ENCODE results near the gene METTL16. TPM values are rescaled to one million over a fixed set of nuclear protein-coding genes. Genes with fewer than 3 reads are reported as not detected.

The METTL16 gene
- total RNA-seq, 1 experiment from 2014 or later = 54.1 TPM

DNA sequence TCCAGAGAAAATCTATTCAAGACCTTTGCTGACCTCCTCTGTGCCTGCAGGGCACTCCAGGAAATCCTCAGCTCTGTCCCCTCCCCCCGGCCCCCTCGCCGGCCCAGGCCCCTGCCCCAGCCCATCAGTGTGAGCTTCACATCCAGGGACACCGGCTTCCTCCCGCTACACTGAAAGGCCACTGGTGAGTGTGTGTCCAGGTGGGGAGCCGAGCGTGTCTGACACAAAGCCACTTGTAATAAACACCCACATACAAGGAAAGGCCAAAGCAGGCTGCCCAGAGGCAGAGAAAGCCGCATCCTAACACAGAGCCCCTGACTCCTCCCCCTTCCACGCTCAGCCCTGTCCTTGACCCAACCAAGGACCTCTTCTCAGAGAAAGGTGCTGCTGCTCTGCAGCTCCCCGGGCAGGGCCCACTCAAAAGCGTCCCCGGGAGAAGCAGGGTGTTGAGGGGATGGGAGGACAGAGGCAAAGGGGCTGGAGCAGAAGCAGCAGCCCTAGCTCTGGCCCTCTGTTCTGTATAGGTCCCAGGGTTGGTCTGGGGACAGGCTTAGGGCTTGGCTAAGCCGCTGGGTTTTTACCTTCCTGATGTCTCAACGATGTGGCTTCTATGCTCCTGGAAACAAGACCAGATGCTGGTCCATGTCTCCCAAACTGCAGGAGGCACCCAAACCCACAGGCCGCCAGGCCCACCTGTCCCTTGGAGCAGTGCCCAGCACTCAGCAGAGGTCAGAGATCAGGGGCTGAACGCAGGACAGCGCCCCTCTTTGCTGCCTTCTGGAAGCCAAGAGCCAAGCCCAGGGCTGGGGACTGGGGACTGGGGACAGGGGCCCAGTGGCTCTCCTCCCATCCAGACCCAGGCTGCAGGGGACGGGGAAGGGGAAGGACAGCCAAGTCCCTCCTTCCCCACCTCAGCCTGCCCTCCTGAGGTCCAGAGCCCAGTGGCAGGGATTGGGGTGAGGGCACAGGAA is 126.2 kb downstream of the METTL16 start (continued):
- TF ChIP-seq, protein P1, sequence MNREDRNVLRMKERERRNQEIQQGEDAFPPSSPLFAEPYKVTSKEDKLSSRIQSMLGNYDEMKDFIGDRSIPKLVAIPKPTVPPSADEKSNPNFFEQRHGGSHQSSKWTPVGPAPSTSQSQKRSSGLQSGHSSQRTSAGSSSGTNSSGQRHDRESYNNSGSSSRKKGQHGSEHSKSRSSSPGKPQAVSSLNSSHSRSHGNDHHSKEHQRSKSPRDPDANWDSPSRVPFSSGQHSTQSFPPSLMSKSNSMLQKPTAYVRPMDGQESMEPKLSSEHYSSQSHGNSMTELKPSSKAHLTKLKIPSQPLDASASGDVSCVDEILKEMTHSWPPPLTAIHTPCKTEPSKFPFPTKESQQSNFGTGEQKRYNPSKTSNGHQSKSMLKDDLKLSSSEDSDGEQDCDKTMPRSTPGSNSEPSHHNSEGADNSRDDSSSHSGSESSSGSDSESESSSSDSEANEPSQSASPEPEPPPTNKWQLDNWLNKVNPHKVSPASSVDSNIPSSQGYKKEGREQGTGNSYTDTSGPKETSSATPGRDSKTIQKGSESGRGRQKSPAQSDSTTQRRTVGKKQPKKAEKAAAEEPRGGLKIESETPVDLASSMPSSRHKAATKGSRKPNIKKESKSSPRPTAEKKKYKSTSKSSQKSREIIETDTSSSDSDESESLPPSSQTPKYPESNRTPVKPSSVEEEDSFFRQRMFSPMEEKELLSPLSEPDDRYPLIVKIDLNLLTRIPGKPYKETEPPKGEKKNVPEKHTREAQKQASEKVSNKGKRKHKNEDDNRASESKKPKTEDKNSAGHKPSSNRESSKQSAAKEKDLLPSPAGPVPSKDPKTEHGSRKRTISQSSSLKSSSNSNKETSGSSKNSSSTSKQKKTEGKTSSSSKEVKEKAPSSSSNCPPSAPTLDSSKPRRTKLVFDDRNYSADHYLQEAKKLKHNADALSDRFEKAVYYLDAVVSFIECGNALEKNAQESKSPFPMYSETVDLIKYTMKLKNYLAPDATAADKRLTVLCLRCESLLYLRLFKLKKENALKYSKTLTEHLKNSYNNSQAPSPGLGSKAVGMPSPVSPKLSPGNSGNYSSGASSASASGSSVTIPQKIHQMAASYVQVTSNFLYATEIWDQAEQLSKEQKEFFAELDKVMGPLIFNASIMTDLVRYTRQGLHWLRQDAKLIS (CRISPR knock-in tag; IDR thresholded peaks at IDR 0.05; ENCODE audit: borderline replicate concordance) = no peak
- TF ChIP-seq EMX1 (CRISPR knock-in tag; IDR thresholded peaks at IDR 0.05) (no peak), KAT7 (CRISPR knock-in tag; IDR thresholded peaks at IDR 0.05; ENCODE audit: borderline replicate concordance) (no peak), ATF3 (CRISPR knock-in tag; conservative IDR thresholded peaks at IDR 0.05) (no peak)
- TF ChIP-seq, protein P2, sequence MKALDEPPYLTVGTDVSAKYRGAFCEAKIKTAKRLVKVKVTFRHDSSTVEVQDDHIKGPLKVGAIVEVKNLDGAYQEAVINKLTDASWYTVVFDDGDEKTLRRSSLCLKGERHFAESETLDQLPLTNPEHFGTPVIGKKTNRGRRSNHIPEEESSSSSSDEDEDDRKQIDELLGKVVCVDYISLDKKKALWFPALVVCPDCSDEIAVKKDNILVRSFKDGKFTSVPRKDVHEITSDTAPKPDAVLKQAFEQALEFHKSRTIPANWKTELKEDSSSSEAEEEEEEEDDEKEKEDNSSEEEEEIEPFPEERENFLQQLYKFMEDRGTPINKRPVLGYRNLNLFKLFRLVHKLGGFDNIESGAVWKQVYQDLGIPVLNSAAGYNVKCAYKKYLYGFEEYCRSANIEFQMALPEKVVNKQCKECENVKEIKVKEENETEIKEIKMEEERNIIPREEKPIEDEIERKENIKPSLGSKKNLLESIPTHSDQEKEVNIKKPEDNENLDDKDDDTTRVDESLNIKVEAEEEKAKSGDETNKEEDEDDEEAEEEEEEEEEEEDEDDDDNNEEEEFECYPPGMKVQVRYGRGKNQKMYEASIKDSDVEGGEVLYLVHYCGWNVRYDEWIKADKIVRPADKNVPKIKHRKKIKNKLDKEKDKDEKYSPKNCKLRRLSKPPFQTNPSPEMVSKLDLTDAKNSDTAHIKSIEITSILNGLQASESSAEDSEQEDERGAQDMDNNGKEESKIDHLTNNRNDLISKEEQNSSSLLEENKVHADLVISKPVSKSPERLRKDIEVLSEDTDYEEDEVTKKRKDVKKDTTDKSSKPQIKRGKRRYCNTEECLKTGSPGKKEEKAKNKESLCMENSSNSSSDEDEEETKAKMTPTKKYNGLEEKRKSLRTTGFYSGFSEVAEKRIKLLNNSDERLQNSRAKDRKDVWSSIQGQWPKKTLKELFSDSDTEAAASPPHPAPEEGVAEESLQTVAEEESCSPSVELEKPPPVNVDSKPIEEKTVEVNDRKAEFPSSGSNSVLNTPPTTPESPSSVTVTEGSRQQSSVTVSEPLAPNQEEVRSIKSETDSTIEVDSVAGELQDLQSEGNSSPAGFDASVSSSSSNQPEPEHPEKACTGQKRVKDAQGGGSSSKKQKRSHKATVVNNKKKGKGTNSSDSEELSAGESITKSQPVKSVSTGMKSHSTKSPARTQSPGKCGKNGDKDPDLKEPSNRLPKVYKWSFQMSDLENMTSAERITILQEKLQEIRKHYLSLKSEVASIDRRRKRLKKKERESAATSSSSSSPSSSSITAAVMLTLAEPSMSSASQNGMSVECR (CRISPR knock-in tag; IDR thresholded peaks at IDR 0.05; ENCODE audit: borderline replicate concordance) = no peak

DNA sequence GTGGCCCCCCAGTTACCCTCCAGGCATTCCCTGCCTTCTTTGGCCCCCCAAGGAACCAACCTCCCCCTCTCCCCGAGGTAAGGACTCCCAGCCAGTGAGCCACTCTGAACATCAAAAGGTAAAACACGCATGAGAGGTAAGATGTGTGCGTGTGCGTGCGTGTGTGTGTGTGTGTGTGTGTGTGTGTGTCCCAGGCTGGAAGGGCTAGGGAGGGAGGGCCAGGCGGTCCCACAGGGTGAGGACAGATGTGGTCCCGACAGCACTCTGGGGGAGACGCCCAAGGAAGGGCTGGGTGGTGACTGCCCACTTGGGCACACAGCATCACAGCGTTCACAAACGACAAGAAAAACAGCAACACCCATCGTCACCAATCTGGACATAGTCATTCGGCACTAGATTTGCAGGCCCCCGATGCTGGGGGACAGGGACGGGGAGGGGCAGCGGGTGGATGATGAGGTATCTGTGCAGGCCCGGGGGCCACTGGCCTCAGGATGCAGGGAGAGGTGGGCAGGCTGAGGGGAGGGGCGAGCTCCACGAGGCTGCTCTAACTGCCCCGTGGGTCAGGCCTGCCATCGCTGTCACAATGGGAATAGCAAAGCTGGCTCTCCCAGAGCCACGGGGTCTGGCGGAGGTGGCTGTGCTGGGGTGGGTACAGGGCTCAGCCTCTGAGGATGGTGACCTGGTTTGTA is 127.1 kb downstream of the METTL16 start:
- Mint-ChIP-seq H3K36me3 (peaks cover 3% of the 10 kb centered on the region; the same call in 1 of the 2 replicates), H3K9me3 (no peaks in the 10 kb centered on the region), H3K4me3 (no peak overlapping the region), H3K4me1 (peaks cover 25% of the 10 kb centered on the region), H3K27me3 (ENCODE audit: low read depth) (no peaks in the 10 kb centered on the region), H3K27ac (no peak overlapping the region)
- ATAC-seq (no peak), DNase-seq (ENCODE audit: low spot score) (no peak)
- no peak for TF ChIP-seq ATF1 (CRISPR knock-in tag; IDR thresholded peaks at IDR 0.05)
- no peak for TF ChIP-seq ZBTB43 (CRISPR knock-in tag; IDR thresholded peaks at IDR 0.05)
- no peak for TF ChIP-seq TEAD1 (CRISPR knock-in tag; IDR thresholded peaks at IDR 0.05)
- no peak for TF ChIP-seq NR1H2 (CRISPR knock-in tag; IDR thresholded peaks at IDR 0.05)
- TF ChIP-seq, protein P3, sequence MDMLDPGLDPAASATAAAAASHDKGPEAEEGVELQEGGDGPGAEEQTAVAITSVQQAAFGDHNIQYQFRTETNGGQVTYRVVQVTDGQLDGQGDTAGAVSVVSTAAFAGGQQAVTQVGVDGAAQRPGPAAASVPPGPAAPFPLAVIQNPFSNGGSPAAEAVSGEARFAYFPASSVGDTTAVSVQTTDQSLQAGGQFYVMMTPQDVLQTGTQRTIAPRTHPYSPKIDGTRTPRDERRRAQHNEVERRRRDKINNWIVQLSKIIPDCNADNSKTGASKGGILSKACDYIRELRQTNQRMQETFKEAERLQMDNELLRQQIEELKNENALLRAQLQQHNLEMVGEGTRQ (CRISPR knock-in tag; IDR thresholded peaks at IDR 0.05) = no peak
- TF ChIP-seq, protein P4, sequence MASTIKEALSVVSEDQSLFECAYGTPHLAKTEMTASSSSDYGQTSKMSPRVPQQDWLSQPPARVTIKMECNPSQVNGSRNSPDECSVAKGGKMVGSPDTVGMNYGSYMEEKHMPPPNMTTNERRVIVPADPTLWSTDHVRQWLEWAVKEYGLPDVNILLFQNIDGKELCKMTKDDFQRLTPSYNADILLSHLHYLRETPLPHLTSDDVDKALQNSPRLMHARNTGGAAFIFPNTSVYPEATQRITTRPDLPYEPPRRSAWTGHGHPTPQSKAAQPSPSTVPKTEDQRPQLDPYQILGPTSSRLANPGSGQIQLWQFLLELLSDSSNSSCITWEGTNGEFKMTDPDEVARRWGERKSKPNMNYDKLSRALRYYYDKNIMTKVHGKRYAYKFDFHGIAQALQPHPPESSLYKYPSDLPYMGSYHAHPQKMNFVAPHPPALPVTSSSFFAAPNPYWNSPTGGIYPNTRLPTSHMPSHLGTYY (CRISPR knock-in tag; IDR thresholded peaks at IDR 0.05) = no peak
- TF ChIP-seq ZNF416 (CRISPR knock-in tag; IDR thresholded peaks at IDR 0.05) = no peak
- TF ChIP-seq GTF2I (CRISPR knock-in tag; conservative IDR thresholded peaks at IDR 0.05) = no peak
- TF ChIP-seq FOXJ3 (CRISPR knock-in tag; IDR thresholded peaks at IDR 0.05; ENCODE audit: borderline replicate concordance) = no peak
- POLR2A ChIA-PET = interaction anchor here (0.6 to 0.9 kb wide), 2 partner anchors 8 to 42 kb away, joined by 3 to 8 read pairs; no protein-coding TSS in a partner anchor
- CTCF ChIA-PET = interaction anchor here (0.7 to 7.4 kb wide), 7 partner anchors 8 to 32 kb away, joined by 3 to 268 read pairs (median 57); partner anchors contain the start of gene MNT
